Stomach (tissue), 4 donors: ENCODE data around the gene RBM19.

Source experiments
- EP300 ChIP-seq: sonication (generic); formaldehyde crosslinking; IDR thresholded peaks from one replicate; pipeline ENCODE4 v1.6.1; 2017; ENCODE audit warnings: antibody characterized with exemption
- POLR2A ChIP-seq, 4 donors: fragments of 450-650 bp; IDR thresholded peaks; one replicate each; pipeline ENCODE4 v1.6.1; 2016; ENCODE audit warnings: antibody characterized with exemption in 4 of 4, control low read depth in 2 of 4, mild to moderate bottlenecking in 1 of 4, moderate library complexity in 1 of 4
- TF ChIP-seq, protein P1 (sequence below), 7 experiments: fragments of 450-650 bp in 4 of 7; fragments of 200-600 bp in 3 of 7; sonication (generic) in 3 of 7; IDR thresholded peaks; one replicate each; pipeline ENCODE4 v1.5.1; 2016 to 2019; ENCODE audit warnings: antibody characterized with exemption in 7 of 7, control low read depth in 2 of 7, mild to moderate bottlenecking in 1 of 7

DNA sequence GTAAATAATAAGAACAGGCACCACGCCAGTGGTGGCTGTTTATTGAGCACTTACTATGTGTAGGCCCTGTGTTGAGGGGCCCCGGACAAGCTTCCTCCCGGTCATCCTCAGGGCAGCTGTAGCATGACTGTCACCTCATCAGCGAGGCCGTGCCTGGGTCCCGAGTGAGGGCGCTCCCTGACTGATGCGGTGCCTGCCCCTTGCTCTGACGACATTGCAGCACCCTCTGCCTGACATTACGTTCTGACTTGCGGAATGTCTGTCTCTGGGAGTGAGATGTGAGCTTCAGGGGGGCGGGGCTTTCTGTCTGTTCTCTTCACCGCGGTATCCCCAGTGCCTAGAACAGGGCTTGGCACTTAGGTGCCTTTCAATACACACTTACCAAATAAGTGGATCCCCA, 167.6 kb downstream of the RBM19 start:
- TF ChIP-seq, protein P1, sequence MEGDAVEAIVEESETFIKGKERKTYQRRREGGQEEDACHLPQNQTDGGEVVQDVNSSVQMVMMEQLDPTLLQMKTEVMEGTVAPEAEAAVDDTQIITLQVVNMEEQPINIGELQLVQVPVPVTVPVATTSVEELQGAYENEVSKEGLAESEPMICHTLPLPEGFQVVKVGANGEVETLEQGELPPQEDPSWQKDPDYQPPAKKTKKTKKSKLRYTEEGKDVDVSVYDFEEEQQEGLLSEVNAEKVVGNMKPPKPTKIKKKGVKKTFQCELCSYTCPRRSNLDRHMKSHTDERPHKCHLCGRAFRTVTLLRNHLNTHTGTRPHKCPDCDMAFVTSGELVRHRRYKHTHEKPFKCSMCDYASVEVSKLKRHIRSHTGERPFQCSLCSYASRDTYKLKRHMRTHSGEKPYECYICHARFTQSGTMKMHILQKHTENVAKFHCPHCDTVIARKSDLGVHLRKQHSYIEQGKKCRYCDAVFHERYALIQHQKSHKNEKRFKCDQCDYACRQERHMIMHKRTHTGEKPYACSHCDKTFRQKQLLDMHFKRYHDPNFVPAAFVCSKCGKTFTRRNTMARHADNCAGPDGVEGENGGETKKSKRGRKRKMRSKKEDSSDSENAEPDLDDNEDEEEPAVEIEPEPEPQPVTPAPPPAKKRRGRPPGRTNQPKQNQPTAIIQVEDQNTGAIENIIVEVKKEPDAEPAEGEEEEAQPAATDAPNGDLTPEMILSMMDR (IDR thresholded peaks at IDR 0.05), result no peak
- no peak for TF ChIP-seq EP300
- no peak for TF ChIP-seq POLR2A (IDR thresholded peaks at IDR 0.05)
